ENCODE data around the gene MAD1L1.

The MAD1L1 gene

DNA sequence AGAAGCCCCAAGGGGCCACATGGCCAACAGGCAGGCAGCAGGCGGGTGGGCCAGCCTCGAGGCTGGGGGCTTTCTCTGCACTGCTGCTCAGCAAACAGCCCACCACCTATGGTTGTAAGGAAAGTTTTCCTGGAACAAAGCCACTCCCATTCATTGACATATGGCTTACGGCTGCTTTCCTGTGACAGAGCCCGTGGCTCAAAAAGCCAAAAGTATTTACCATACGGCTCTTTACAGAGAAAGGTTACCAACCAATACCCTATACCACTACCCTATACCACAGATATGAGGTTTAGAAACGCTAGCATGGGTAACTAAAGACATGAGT is 152.7 kb downstream of the MAD1L1 start:
- Histone ChIP-seq H3K36me3 (ENCODE audit: control insufficient read depth, low read length) (peaks cover 8% of the 10 kb centered on the region; the same call in 1 of the 2 replicates), H3K4me1 (ENCODE audit: control insufficient read depth, low read length) (peaks cover 4% of the 10 kb centered on the region; the same call in 1 of the 2 replicates), H3K4me2 (ENCODE audit: low read length) (no peak overlapping the region), H3K9me2 (replicated peaks; ENCODE audit: control insufficient read depth, low read length) (no peaks in the 10 kb centered on the region), H3K9me3 (ENCODE audit: control insufficient read depth, insufficient read depth, low read length) (no peaks in the 10 kb centered on the region), H3K27ac (ENCODE audit: low read depth, low read length) (no peak overlapping the region), H3K4me3 (ENCODE audit: low read length) (no peak overlapping the region), H3K27me3 (ENCODE audit: control insufficient read depth, low read length) (no peaks in the 10 kb centered on the region), H3K79me2 (ENCODE audit: control insufficient read depth, low read length) (no peaks in the 10 kb centered on the region), H4K20me1 (ENCODE audit: control insufficient read depth, insufficient read depth, low read depth, low read length) (no peaks in the 10 kb centered on the region), H3F3A (ENCODE audit: control insufficient read depth, insufficient read depth) (no peaks in the 10 kb centered on the region)
- TF ChIP-seq, protein P1, sequence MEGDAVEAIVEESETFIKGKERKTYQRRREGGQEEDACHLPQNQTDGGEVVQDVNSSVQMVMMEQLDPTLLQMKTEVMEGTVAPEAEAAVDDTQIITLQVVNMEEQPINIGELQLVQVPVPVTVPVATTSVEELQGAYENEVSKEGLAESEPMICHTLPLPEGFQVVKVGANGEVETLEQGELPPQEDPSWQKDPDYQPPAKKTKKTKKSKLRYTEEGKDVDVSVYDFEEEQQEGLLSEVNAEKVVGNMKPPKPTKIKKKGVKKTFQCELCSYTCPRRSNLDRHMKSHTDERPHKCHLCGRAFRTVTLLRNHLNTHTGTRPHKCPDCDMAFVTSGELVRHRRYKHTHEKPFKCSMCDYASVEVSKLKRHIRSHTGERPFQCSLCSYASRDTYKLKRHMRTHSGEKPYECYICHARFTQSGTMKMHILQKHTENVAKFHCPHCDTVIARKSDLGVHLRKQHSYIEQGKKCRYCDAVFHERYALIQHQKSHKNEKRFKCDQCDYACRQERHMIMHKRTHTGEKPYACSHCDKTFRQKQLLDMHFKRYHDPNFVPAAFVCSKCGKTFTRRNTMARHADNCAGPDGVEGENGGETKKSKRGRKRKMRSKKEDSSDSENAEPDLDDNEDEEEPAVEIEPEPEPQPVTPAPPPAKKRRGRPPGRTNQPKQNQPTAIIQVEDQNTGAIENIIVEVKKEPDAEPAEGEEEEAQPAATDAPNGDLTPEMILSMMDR (IDR thresholded peaks at IDR 0.05; ENCODE audit: low read depth, low read length, poor library complexity, severe bottlenecking) = no peak
- no peak for TF ChIP-seq EZH2phosphoT487 (IDR thresholded peaks at IDR 0.05; ENCODE audit: borderline replicate concordance, low read length)

DNA sequence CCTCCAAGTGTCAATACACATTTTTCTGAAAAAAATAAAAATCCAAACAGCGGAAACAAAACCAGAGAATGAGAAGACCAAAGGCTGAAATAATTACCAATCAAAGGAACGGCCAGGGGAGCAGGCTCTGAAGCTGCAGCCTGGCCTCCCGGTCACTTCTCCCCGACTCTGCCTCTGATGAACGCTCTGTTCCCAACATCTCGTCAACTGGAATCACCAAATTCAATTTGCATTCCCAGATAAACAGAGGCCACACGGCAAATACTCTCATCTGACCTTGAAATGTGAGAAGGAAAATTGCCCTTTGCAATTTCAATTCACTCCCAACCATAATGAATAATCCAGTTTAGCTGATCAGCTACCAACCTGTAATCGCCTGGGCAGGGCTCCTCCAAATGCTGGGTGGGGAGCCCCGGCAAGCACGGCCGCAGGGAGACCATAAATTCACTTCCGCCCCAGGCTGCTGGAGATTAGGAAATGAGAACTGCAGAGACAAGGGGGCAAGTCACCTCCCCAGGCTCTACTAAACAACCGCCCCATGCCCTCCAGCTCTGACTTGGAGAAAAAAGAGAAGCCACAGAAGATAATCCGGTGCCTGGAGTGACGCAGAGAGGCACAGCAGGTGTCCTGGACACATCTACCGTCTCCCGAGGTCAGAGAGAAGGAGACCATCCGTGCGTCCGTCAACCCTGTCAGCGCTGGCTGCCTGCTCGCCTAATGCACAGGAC is 153.2 kb downstream of the MAD1L1 start:
- Histone ChIP-seq H3K4me3 (ENCODE audit: low read length) (no peak overlapping the region), H3F3A (ENCODE audit: control insufficient read depth, insufficient read depth) (no peaks in the 10 kb centered on the region), H4K20me1 (ENCODE audit: control insufficient read depth, insufficient read depth, low read depth, low read length) (no peaks in the 10 kb centered on the region), H3K4me1 (ENCODE audit: control insufficient read depth, low read length) (peaks cover 4% of the 10 kb centered on the region; the same call in 1 of the 2 replicates), H3K9me2 (replicated peaks; ENCODE audit: control insufficient read depth, low read length) (no peaks in the 10 kb centered on the region), H3K4me2 (ENCODE audit: low read length) (no peak overlapping the region), H3K79me2 (ENCODE audit: control insufficient read depth, low read length) (no peaks in the 10 kb centered on the region), H3K27me3 (ENCODE audit: control insufficient read depth, low read length) (no peaks in the 10 kb centered on the region), H3K36me3 (ENCODE audit: control insufficient read depth, low read length) (peaks cover 7% of the 10 kb centered on the region; the same call in 1 of the 2 replicates), H3K27ac (ENCODE audit: low read depth, low read length) (no peak overlapping the region), H3K9me3 (ENCODE audit: control insufficient read depth, insufficient read depth, low read length) (no peaks in the 10 kb centered on the region)
- TF ChIP-seq EZH2phosphoT487 (IDR thresholded peaks at IDR 0.05; ENCODE audit: borderline replicate concordance, low read length) = no peak
- TF ChIP-seq, protein P1 (IDR thresholded peaks at IDR 0.05; ENCODE audit: low read depth, low read length, poor library complexity, severe bottlenecking) = no peak

DNA sequence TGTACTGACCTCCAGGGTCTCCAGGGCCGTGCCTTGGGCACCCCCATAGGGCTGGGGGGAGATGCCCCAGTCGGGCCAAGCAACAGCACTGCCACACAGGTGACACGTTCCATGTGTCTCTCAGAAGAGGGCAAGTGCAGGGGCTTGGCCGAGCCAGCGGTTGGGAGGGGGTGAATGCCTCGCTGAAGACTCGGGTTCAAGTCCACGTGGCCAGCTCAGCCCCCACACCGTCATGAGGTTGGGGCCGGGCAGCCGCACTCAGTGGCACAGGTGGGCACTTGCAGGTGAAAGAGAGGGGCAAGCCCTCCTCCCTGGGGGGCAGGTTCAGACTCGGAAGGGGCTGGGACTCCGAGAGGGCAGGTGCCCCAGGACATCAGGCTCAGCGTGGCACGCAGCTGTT is 153.8 kb downstream of the MAD1L1 start:
- H3K9me2 ChIP-seq (replicated peaks; ENCODE audit: control insufficient read depth, low read length) = no peaks in the 10 kb centered on the region
- H3K36me3 ChIP-seq (ENCODE audit: control insufficient read depth, low read length) = peaks cover 2% of the 10 kb centered on the region; the same call in 1 of the 2 replicates
- no peaks in the 10 kb centered on the region for H4K20me1 ChIP-seq (ENCODE audit: control insufficient read depth, insufficient read depth, low read depth, low read length)
- no peaks in the 10 kb centered on the region for H3K9me3 ChIP-seq (ENCODE audit: control insufficient read depth, insufficient read depth, low read length)
- TF ChIP-seq, protein P1 (IDR thresholded peaks at IDR 0.05; ENCODE audit: low read depth, low read length, poor library complexity, severe bottlenecking) = no peak
- no peak for TF ChIP-seq EZH2phosphoT487 (IDR thresholded peaks at IDR 0.05; ENCODE audit: borderline replicate concordance, low read length)
- H3K79me2 ChIP-seq (ENCODE audit: control insufficient read depth, low read length) = no peaks in the 10 kb centered on the region
- H3K4me1 ChIP-seq (ENCODE audit: control insufficient read depth, low read length) = peaks cover 4% of the 10 kb centered on the region; the same call in 1 of the 2 replicates
- no peaks in the 10 kb centered on the region for H3F3A ChIP-seq (ENCODE audit: control insufficient read depth, insufficient read depth)
- H3K4me2 ChIP-seq (ENCODE audit: low read length) = no peak overlapping the region
- H3K27me3 ChIP-seq (ENCODE audit: control insufficient read depth, low read length) = no peaks in the 10 kb centered on the region
- no peak overlapping the region for H3K27ac ChIP-seq (ENCODE audit: low read depth, low read length)
- no peak overlapping the region for H3K4me3 ChIP-seq (ENCODE audit: low read length)
